Mucosa of descending colon (tissue), 3 donors: ENCODE measurements around the gene PAMR1. TPM values are rescaled to one million over a fixed set of nuclear protein-coding genes. Genes with fewer than 3 reads are reported as not detected.

Experiments used
- ATAC-seq: fragments of 200-7000 bp; cut with Tn5 transposase; one replicate; pipeline ENCODE4 v1.9.1; 2020; ENCODE audit warnings: mild to moderate bottlenecking, moderate library complexity
- DNase-seq, 3 donors: peaks; one replicate each; pipeline ENCODE4 v3.0.0-alpha.2; 2020
- H3K36me3 ChIP-seq: fragments of 200-600 bp; one replicate; pipeline ENCODE4 v1.8.0; 2021; ENCODE audit warnings: low read depth, mild to moderate bottlenecking
- H3K4me1 ChIP-seq: fragments of 200-600 bp; one replicate; pipeline ENCODE4 v1.8.0; 2021; ENCODE audit warnings: low read depth, mild to moderate bottlenecking
- H3K4me3 ChIP-seq: fragments of 200-600 bp; one replicate; pipeline ENCODE4 v1.8.0; 2021; ENCODE audit warnings: mild to moderate bottlenecking
- H3K9me3 ChIP-seq: fragments of 200-600 bp; one replicate; pipeline ENCODE4 v1.8.0; 2021; ENCODE audit warnings: mild to moderate bottlenecking
- intact Hi-C, 2 donors: fragments of 100-400 bp; cut with DNase I in 1 of 2; cut with micrococcal nuclease in 1 of 2; formaldehyde crosslinking; loops; one replicate each; pipeline versions ENCODE4 v1.11.0 to v1.11.1; 2022; cut with DNase I, micrococcal nuclease
- total RNA-seq, 3 donors: library from RNA; stranded (reverse); fragmentation: NEBNext Ultra II Directional in 2 of 3; extraction: Animal tissue kit (Norgen Biotek cat#: 25700) in 2 of 3; gene quantifications; one replicate each; pipeline versions ENCODE4 v1.2.1 to v1.2.4, GENCODE V29; 2021 to 2023
- TF ChIP-seq, protein P1 (sequence below): fragments of 200-600 bp; IDR thresholded peaks from one replicate; pipeline ENCODE4 v1.8.0; 2022; ENCODE audit warnings: antibody characterized with exemption, mild to moderate bottlenecking
- donor health status: DM: no; HTN: no; CAD: no; lungs with moderate emphysema.
- donor health status: DM: no; HTN: no; CAD: no.
- donor health status: DM: no; HTN: yes; CAD: no.

The PAMR1 gene
- total RNA-seq, 3 donors from 2014 or later: 1.7 to 17.4 (median 2.3) TPM

DNA sequence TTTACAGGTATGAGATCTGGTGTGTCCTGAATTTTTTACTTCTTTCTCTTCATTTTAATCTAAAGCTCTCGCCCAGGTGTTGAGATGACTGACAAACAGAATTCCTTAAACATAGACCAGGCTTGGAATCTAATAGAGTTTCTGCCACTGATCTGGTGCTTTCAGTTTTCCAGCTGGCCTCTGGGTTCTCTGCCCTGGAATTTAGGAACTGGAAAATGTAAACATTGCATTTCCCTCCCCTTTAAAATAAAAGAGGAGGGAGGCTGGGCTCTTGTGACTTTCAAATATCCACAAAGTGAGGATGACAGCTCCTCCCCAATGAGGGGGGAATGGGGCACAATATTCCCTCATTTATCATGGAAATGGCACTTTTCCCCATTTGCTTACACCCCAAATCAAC lies 5.0 kb downstream of the PAMR1 start:
- Histone ChIP-seq H3K36me3 (no peaks in the 10 kb centered on the region), H3K4me1 (no peaks in the 10 kb centered on the region), H3K4me3 (no peak overlapping the region), H3K9me3 (no peaks in the 10 kb centered on the region)
- no peak for DNase-seq
- intact Hi-C loops: no loop called here
- ATAC-seq: no peak
- TF ChIP-seq, protein P1, sequence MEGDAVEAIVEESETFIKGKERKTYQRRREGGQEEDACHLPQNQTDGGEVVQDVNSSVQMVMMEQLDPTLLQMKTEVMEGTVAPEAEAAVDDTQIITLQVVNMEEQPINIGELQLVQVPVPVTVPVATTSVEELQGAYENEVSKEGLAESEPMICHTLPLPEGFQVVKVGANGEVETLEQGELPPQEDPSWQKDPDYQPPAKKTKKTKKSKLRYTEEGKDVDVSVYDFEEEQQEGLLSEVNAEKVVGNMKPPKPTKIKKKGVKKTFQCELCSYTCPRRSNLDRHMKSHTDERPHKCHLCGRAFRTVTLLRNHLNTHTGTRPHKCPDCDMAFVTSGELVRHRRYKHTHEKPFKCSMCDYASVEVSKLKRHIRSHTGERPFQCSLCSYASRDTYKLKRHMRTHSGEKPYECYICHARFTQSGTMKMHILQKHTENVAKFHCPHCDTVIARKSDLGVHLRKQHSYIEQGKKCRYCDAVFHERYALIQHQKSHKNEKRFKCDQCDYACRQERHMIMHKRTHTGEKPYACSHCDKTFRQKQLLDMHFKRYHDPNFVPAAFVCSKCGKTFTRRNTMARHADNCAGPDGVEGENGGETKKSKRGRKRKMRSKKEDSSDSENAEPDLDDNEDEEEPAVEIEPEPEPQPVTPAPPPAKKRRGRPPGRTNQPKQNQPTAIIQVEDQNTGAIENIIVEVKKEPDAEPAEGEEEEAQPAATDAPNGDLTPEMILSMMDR: no peak

DNA sequence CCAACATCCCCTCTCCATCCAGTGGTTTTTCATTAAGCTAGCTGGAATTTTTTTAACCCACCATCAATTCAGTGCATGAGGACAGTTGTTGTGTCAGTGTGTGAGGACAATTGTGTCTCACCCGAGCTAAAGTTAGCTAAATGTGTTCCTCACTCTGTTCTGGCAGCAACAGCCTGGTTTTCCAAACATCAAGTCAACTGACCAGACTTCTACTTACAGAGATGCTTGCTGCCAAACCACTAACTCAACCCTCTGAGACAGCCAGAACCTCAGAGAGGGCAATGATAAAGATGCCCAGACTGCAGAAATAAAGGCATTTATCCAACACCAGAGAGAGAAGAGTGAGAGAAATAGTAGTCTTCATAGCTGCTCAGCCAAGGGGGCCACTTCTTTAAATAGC lies 6.7 kb downstream of the PAMR1 start:
- H3K4me3 ChIP-seq: no peak overlapping the region
- H3K4me1 ChIP-seq: no peaks in the 10 kb centered on the region
- TF ChIP-seq, protein P1: no peak
- H3K36me3 ChIP-seq: no peaks in the 10 kb centered on the region
- intact Hi-C loops: no loop called here
- ATAC-seq (no peak), DNase-seq (no peak)
- no peaks in the 10 kb centered on the region for H3K9me3 ChIP-seq

DNA sequence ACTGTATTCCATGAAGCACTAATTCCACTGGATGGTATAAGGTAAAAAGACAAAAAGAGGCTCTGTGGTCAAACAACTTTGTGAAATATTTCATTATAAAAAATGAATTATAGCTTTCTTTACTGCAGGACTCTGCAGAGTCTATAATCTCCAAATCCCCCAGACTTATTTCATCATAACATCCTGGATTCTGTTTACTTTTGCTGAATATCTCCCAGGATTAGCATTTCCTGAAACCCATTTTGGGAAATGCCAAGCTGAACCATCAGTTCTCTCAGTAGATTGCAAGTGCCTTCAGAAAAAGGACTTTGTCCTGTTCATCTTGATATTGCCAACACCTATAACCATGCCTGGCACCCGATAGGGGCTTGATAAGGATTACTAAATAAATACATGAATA lies 7.9 kb downstream of the PAMR1 start:
- H3K4me3 ChIP-seq: no peak overlapping the region
- H3K36me3 ChIP-seq: no peaks in the 10 kb centered on the region
- intact Hi-C loops: no loop called here
- DNase-seq (no peak), ATAC-seq (no peak)
- no peaks in the 10 kb centered on the region for H3K9me3 ChIP-seq
- TF ChIP-seq, protein P1: no peak
- H3K4me1 ChIP-seq: no peaks in the 10 kb centered on the region

- TF ChIP-seq, protein P1: no peak
- H3K9me3 ChIP-seq: no peaks in the 10 kb centered on the region
- intact Hi-C loops: no loop called here
- no peaks in the 10 kb centered on the region for H3K4me1 ChIP-seq
- no peak overlapping the region for H3K4me3 ChIP-seq
- DNase-seq: no peak
- no peaks in the 10 kb centered on the region for H3K36me3 ChIP-seq
- no peak for ATAC-seq
These were observed 9.0 kb downstream of the PAMR1 start for GRCh38 chr11:35516403-35516802.

DNA sequence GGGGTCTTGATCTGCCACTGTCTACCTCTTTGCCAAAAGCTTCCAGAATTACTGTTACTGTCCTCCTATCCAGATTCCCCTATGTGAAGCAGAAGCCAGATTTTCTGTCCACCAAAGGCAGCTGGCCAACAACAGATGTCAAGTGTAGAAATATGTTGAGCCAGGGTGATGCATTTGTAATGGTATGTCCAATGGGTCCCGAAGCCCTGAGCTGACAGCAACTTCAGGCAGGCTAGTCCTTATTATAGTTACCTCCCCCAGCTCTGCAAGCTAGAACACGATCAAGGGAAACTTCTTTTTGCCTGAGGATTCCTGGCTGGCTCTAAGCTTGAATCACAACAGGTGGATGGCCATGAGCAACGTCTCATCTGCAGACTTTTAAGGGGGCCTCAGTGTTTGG lies 10.2 kb downstream of the PAMR1 start:
- Histone ChIP-seq H3K4me3 (no peak overlapping the region), H3K36me3 (no peaks in the 10 kb centered on the region), H3K9me3 (no peaks in the 10 kb centered on the region), H3K4me1 (no peaks in the 10 kb centered on the region)
- ATAC-seq (no peak), DNase-seq (no peak)
- TF ChIP-seq, protein P1: no peak
- intact Hi-C loops: no loop called here

- intact Hi-C loops: no loop called here
- H3K9me3 ChIP-seq: no peaks in the 10 kb centered on the region
These were observed 10.9 kb downstream of the PAMR1 start for GRCh38 chr11:35514481-35514880.

More at GRCh38 chr11:35514481-35514880, 10.9 kb downstream of the PAMR1 start:
- DNase-seq (no peak), ATAC-seq (no peak)
- Histone ChIP-seq H3K4me1 (no peaks in the 10 kb centered on the region), H3K4me3 (no peak overlapping the region), H3K36me3 (no peaks in the 10 kb centered on the region)
- TF ChIP-seq, protein P1: no peak
